LNCaP clone FGC (cell line): Measurements from ENCODE around the gene CAPNS1.

Experiments used
- DNase-seq: peaks from one replicate; pipeline ENCODE4 v3.0.0-alpha.2; 2011; ENCODE audit warnings: low read depth
- H3K4me3 ChIP-seq: 2 replicates; pipeline ENCODE4 v1.5.1; 2011; ENCODE audit warnings: mild to moderate bottlenecking, low read depth, low read length, control low read depth
- CTCF ChIP-seq: IDR thresholded peaks from 2 replicates; pipeline ENCODE4 v1.5.1; 2012; ENCODE audit warnings: mild to moderate bottlenecking; ENCODE audit not compliant: control insufficient read depth, insufficient read depth; ENCODE audit errors: extremely low read depth

The CAPNS1 gene

DNA sequence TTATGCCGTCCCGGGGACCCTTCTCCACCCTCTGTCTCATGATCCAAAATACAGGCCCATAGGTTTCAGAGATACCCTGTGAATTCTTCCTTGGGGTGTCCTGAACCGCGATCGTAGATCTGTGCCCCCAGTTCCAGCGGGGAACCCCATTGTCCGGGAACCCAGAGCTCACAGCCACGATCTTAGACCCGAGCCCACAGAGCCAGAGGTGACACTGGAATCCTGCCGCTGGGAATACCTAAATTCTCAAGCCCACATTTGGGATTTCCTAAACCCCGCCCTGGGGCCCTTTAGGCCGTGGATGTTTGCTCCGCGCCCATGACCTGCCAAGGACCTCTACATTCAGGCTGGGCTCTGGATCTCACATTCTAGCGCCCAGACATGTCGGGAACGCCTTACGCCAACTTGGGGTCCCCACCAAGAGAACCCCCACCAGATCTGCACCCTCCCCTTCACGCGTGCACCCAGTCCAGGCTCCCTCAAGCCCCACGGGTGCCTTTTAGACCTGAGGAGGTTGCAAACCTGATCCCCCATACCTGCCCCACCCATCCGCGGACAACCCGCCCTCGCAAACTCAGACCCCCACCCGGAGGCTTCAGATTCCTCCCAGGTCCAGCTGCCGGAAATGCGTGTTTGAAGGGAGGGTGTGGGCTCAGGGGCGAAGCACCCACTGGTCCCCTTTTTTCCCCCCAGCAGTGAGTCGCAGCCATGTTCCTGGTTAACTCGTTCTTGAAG is 605 bp downstream of the CAPNS1 start:
- TF ChIP-seq CTCF = no peak
- H3K4me3 ChIP-seq = peak overlapping the region; percentile 90
- no peak for DNase-seq

DNA sequence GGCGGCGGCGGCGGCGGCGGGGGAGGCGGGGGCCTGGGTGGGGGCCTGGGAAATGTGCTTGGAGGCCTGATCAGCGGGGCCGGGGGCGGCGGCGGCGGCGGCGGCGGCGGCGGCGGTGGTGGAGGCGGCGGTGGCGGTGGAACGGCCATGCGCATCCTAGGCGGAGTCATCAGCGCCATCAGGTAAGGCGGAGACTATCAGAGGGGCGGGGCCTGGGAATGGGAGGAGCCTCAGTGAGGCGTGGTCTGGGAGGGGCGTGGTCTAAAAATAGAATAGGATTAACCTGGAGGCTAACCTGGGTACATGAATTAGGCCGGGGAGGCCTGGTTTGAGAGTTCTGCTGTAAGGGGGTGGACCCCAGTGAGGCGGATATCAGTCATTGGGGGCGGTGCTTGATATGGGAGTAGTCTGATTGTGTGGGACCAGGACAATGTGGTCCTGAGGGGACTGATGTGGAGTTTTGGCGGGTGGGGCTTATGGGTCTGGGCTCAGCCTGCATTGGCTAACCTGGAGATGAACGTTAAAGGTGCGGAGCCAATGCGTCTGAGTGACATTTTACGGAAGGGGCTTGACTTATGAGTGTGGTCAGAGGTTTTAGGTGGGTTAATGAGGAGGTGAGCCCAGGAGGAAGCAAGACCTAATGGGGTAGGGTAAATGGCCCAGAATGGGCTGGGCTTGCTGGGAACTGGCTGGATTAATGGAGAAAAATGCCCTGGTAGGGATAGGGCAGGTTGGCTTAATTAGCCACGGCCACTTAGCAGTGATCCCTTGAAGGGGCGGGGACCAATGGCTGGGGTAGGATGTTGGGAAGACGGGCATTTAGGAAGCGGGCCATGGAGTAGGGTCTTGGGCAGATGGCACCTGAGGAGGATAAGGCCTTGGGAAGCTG is 1.4 kb downstream of the CAPNS1 start:
- DNase-seq = peak; percentile 52
- peak overlapping the region; percentile 90 for H3K4me3 ChIP-seq
- no peak for TF ChIP-seq CTCF

DNA sequence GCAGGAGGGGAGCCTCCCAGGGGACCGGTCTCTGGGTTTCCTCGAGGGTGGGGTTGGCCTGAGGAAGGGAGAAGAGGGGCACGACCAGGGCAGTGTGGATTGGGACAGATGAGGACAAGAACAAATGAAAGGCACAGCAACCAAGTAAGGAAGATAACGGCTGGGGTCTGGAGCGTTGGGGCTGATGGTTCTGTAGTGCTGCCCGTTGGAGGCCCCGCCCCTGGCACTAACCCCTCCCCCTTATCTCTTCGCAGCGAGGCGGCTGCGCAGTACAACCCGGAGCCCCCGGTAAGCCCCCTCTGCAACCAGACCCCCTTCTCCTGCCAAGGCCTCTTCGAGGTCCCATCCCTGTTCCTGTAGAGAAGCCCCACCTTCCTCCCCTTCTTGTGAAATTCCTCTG is 2.2 kb downstream of the CAPNS1 start:
- no peak for TF ChIP-seq CTCF
- DNase-seq = no peak
- no peak overlapping the region for H3K4me3 ChIP-seq

DNA sequence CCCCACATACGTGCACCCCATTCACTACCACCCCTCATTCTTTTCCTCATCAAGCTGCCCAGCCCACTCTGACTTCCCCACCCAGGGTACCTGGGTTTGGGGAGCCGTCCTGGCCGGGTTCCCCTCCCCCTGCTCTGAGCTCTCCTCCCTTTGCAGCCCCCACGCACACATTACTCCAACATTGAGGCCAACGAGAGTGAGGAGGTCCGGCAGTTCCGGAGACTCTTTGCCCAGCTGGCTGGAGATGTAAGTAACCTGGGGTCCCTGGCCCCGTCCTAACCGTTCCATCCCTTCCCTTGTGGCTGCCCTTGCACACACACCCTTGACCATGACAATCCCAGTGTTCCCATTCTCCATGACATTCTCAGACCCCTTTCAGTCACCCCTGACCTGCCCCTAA is 2.6 kb downstream of the CAPNS1 start:
- DNase-seq = no peak
- H3K4me3 ChIP-seq = no peak overlapping the region
- no peak for TF ChIP-seq CTCF

DNA sequence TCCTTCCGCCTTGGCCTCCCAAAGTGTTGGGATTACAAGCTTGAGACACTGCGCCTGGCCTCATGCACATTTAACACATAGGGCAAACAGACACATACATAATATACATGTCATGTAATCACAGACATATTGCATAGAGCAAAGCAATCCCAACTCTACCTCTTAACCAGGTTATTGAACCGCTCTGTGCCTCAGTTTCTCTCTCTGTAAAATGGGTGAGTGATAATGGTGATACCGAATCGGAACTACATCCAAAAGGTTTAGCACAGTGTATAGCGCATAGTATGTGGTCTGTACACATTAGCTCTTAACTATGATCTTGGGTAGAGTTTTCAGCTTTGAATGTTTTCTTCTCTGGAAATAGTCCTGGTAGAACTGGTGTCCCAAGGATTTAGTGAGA is 4.8 kb downstream of the CAPNS1 start:
- TF ChIP-seq CTCF = no peak

GRCh38 chr19:36149673-36150406 is 10.0 kb downstream of the CAPNS1 start:
- no peak for DNase-seq
- no peak for TF ChIP-seq CTCF
- H3K4me3 ChIP-seq = no peak overlapping the region

More for the DNA sequence above, 4.8 kb downstream of the CAPNS1 start:
- DNase-seq = no peak
- no peak overlapping the region for H3K4me3 ChIP-seq
